Measurements from ENCODE around the gene CRYBG1.

CRYBG1 gene

DNA sequence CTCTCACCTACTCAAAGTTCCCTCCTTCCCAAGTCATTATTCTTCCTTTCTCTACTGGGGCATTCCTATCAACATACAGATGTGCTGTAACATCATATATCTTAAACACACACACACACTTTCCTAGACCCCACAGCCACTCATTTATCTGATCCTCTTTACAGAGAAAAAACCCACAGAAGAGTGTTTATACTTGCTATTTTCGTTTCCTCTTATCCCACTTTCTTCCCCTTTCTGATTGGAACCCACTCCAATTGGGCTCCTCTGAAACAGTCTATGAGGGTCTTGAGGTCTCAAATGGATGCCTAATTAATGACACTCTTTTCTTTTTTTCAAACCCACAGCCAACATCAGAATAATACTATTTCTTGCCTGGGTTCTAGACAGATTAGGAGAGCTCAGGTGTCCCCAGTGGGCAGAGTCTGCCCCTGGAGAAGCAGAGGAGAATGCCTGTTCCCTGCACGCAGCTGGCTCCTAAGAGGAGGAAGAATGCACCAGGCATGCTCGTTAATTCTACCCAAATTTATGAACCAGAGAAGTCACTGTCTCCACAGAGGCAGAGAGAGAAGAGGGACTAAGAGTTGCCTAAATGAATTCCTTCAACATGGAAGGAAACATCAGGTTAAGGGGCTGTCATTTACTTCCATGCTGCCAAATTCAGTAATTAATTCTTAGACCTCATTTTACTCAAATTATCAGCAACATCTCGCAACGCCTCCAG is 65.9 kb downstream of the CRYBG1 start:
- no peak for DNase-seq

GRCh38 chr6:106430466-106430865 is 69.9 kb downstream of the CRYBG1 start:
- DNase-seq, result no peak

GRCh38 chr6:106431405-106431804 is 70.9 kb downstream of the CRYBG1 start:
- DNase-seq, result no peak

DNA sequence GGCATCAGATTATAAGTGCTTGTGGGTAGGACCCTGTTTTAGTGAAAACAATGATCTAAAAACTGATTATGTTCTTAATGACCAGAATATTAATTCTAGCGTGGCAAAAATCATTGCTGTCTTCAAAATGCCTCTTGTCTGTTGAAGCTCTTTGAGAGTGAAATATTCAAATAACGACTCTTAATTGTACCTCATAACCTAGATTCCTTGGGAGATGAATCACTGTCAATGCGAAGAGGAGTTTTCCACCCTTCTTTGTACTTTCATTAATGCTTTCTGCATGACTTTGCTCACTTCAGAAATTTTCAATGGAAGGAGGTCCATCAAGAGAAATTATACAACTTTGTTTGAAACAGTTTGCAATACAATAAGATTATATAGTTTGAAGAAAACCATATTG is 71.5 kb downstream of the CRYBG1 start:
- DNase-seq, result no peak

- DNase-seq, result no peak
Measured at GRCh38 chr6:106434530-106434929, 74.0 kb downstream of the CRYBG1 start.

DNA sequence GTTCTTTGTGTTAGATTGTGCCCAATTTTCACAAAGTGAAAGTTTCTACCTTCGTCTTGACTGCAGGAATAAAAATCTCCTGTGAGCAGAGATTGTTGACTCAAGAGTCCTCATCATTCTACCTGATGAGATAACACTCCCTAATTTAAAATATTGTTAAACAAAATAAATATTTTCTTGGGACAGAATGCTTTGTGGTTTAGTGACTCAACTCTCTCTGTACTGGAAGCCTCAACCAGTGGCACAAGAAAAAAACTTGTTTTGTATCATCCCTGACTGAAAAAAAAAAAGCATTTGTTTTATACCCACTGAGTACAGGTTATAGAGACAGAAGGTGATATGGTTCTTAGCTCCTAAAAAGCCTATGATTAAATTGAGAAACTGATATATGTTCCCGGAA is 78.9 kb downstream of the CRYBG1 start:
- no peak for DNase-seq

DNA sequence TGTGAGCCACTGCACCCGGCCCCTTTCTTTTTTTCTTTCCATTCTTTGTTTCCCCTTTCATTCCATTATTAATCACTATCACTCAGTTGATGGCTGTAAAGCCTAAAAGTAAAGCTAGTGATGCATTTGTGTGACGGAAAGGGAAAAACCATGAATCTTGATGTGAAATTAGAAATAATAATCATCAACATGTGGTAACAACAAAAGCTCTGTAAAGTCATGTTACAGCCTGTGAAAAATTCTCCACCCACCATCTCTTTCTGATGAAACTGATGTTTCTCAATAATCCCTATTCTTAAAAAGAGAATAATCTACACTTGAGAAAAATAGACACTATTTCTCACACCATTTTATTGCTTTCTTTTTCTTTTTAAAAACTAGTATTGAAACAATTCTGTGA is 80.0 kb downstream of the CRYBG1 start:
- DNase-seq, result no peak

DNA sequence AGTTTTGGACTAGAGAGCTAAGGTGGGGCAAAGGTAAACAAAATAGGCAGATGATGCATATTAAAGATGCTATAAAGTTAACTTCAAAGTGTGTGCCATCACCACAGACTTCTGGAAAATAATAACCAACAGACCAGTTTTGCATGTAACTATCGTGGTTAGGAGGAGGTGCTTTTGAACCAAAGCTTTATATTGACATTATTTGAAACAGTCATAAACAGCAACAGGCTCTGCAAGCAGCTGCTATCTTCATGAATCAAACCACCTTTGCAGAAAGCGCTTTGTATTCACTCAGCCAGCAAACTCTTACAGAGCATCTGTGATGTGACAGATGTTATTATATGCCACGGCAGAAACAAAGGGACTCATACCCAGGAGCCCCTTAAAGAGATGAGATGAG is 81.9 kb downstream of the CRYBG1 start:
- no peak for DNase-seq

DNA sequence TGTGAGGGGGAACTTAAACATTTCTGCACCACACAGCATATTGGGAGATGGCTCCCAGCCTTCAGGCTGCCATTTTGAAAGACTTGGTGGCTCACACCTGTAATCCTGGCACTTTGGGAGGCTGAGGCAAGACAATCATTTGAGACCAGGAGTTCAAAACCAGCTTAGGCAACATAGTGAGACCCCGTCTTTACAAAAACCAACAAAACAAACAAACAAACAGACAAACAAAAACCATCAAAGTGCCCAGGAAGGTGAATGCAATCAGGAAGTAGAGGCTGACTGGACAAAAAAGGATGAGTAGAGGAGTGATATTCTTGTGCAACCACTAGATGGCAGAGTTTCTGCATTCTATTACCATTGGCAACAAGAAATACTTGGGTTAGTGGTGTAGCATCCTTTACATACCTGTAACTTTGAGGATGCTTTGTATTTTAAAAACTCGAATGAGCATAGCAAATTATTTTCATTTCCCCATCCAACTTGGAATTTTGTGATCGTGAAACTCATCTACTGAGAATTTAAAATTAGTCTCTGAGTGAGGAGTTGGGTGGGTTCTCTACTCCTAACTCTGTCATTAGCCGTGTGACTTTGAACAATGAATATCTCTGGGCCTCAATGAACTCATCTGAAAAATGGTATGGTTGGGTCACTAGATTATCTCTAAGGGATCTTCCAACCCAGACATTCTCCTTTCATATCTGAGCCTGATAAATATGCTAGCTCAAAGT is 84.4 kb downstream of the CRYBG1 start:
- peak; percentile 44 for DNase-seq

GRCh38 chr6:106445508-106445878 is 85.0 kb downstream of the CRYBG1 start:
- no peak for DNase-seq

GRCh38 chr6:106446287-106446885 is 85.9 kb downstream of the CRYBG1 start:
- DNase-seq, result no peak

DNA sequence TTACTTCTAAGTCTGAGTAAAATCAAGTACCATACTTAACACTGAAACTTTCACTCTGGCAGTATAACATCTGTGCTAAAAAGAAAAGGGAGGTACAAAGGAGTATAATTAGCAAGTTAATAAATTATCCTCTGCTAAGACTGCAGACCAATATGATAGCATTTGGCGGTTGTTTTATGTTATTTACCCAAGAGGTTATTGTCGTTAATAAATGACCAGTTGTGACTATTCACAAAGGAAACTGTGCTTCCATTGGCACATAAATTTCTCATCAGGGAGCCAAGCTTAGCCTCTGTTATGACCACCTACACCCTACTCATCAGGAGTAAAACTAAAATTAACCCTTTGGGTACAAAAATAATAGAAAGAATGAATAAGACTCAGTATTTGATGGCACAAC is 86.5 kb downstream of the CRYBG1 start:
- DNase-seq, result no peak

- no peak for DNase-seq
Measured at GRCh38 chr6:106448000-106448426, 87.5 kb downstream of the CRYBG1 start.

DNA sequence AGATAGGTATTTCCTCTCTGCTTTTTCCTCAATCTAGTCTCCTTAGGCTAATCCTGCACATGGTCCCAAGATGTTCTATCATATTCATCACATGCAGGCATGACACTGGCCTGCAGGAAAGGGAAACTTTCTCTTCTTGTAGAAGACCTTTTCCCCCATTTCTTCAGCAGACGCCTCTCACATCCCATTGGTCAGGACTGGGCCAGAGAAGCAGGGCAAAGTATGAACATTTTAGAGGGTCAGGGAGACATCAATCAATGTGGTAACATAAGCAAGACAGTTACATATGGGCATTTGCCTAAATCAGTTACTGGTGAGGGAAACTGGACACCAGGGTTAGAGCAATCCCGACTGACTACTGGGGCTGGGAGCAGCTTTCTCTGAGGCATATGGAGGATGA is 90.1 kb downstream of the CRYBG1 start:
- no peak for DNase-seq

GRCh38 chr6:106451439-106451838 is 90.9 kb downstream of the CRYBG1 start:
- DNase-seq, result no peak

DNA sequence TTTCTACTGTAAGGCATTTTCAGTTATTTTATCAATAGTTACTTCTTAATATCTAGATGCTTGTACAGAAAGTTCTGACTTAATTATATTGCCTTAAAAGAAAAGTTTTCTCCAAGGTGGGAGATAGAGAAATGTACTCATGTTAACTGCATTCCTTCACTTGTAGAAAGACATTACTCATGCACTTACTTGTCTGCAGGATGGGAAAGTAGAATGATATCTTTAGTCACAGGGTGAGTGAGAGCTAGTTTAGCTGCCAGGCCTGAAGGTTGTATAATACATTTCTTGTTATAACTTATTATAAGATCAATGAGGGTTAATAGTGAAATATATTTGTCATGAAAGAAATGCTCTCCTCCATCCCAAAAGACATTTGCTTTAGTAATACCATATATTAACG is 92.1 kb downstream of the CRYBG1 start:
- DNase-seq, result no peak

GRCh38 chr6:106453756-106454367 is 93.3 kb downstream of the CRYBG1 start:
- peak; percentile 49 for DNase-seq

DNA sequence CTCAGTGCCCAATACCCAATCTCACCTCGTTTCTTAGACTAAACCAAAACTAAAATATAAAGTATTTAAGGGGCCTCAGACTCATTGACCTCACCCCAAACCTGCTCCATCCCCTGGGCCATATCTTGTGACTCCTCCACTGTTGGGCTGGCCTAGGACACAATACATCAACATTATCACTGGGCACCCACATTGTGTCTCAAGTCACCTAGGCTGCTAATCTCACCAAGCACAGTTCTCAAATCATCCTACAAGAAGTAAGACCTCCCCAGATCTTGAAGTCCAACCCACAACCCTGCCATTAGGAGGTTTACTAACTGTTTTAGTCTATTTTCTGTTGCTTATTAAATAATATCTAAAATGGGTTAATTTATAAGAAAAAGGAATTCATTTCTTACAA is 96.2 kb downstream of the CRYBG1 start:
- no peak for DNase-seq

- no peak for DNase-seq
Measured at GRCh38 chr6:106458021-106458986, 97.8 kb downstream of the CRYBG1 start.

- no peak for DNase-seq
Measured at GRCh38 chr6:106460481-106460880, 100.0 kb downstream of the CRYBG1 start.

DNA sequence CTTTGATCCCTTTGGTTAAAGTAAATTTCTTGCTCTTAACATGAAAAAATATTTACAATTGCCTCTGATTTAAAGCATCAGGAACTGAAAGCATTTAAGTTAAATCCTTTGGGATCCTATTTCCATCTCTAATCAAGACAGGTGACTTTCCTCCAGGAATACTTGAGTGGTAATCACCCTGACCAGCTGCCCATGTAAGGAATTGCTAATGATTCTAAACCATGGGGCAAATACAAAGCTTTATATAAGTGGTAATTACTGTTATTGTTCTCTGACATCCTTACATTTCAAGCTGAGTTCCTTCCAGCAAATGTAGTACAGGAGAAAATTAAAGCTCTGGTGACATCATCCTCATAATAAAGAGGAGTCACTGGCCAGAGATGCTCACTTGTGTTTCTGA is 100.6 kb downstream of the CRYBG1 start:
- DNase-seq, result no peak

DNA sequence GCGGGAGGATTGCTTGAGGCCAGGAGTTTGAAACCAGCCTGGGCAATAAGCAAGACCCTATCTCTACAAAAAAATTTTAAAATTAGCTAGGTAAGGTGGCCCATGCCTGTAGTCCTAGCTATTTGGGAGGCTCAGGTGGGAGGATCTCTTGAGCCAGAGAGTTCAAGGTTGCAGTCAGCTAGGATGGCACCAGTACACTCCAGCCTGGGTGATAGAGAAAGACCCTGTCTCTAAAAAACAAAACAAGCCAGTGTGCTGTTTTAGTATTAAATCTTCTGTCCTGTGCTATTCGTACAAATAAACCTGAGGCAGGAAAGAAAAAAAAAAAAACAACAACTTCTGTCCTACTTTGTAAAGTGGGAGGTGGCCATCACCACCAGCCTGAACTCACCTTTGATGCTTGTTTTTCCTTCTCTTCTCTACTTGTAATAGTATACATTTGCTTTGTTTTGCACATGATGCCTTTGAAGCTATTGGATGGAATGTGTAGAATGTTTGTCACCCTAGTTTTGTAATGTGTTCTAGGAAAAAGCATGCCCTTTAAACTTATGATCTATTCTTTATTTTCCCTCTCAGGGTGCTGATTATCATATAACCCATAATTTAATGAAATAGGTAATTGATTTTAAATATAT is 102.5 kb downstream of the CRYBG1 start:
- no peak for DNase-seq

All from retina (tissue), 1 donor.